NCI-H1105 treated with DMSO at 0.1 percent for 48 hours (cell line): ENCODE results near the gene CD82.

ENCODE experiments used
- DNase-seq: peaks from one replicate; lab custom pipeline; 2025; lab: John Stamatoyannopoulos, UW

CD82 gene

GRCh38 chr11:44577231-44577830 lies 11.9 kb downstream of the CD82 start:
- DNase-seq, result no peak

- DNase-seq, result no peak
Observed at GRCh38 chr11:44578279-44578678, 12.8 kb downstream of the CD82 start.

GRCh38 chr11:44579302-44579761 lies 13.9 kb downstream of the CD82 start:
- DNase-seq, result no peak

- no peak for DNase-seq
Observed at GRCh38 chr11:44580701-44581100, 15.2 kb downstream of the CD82 start.

- no peak for DNase-seq
Observed at GRCh38 chr11:44581246-44581645, 15.8 kb downstream of the CD82 start.

GRCh38 chr11:44582641-44583352 lies 17.3 kb downstream of the CD82 start:
- no peak for DNase-seq

GRCh38 chr11:44583353-44583669 lies 17.8 kb downstream of the CD82 start:
- DNase-seq, result no peak

- DNase-seq, result no peak
Observed at GRCh38 chr11:44585421-44585820, 20.0 kb downstream of the CD82 start.

- DNase-seq, result no peak
Observed at GRCh38 chr11:44589301-44589700, 23.8 kb downstream of the CD82 start.

- no peak for DNase-seq
Observed at GRCh38 chr11:44590769-44591168, 25.3 kb downstream of the CD82 start.

GRCh38 chr11:44591557-44591956 lies 26.1 kb downstream of the CD82 start:
- DNase-seq, result no peak

GRCh38 chr11:44592125-44592940 lies 26.9 kb downstream of the CD82 start:
- DNase-seq, result no peak

- DNase-seq, result no peak
Observed at GRCh38 chr11:44593251-44593650, 27.8 kb downstream of the CD82 start.

- DNase-seq, result no peak
Observed at GRCh38 chr11:44595006-44595405, 29.5 kb downstream of the CD82 start.

- DNase-seq, result no peak
Observed at GRCh38 chr11:44595964-44596381, 30.5 kb downstream of the CD82 start.

GRCh38 chr11:44596525-44597276 lies 31.2 kb downstream of the CD82 start:
- no peak for DNase-seq

GRCh38 chr11:44597358-44598012 lies 32.0 kb downstream of the CD82 start:
- DNase-seq, result no peak

- DNase-seq, result no peak
Observed at GRCh38 chr11:44598831-44599230, 33.4 kb downstream of the CD82 start.

GRCh38 chr11:44600261-44600660 lies 34.8 kb downstream of the CD82 start:
- DNase-seq, result no peak

GRCh38 chr11:44600839-44601383 lies 35.4 kb downstream of the CD82 start:
- no peak for DNase-seq
